K562 (cell line): ENCODE measurements around the gene DIAPH1. TPM values are rescaled to one million over a fixed set of nuclear protein-coding genes. Genes with fewer than 3 reads are reported as not detected.
A peak's percentile ranks its signal among the peaks of the same experiment; 100 is the strongest.

Source experiments
- GABPB1 ChIP-seq: sonication (generic); formaldehyde crosslinking; IDR thresholded peaks from 2 replicates; pipeline ENCODE4 v1.8.0; 2022; ENCODE audit warnings: mild to moderate bottlenecking, missing genetic modification reagents
- HDAC2 ChIP-seq: fragments of 450-650 bp; IDR thresholded peaks from 2 replicates; pipeline ENCODE4 v1.6.1; 2016; ENCODE audit warnings: mild to moderate bottlenecking
- HMG20B ChIP-seq: fragments of 250-450 bp; sonication (Bioruptor Pico); IDR thresholded peaks from 2 replicates; pipeline ENCODE4 v1.5.0; 2021; ENCODE audit warnings: mild to moderate bottlenecking
- NFIC ChIP-seq: fragments of 450-650 bp; IDR thresholded peaks from 2 replicates; pipeline ENCODE4 v1.6.1; 2017; ENCODE audit warnings: mild to moderate bottlenecking, inconsistent platforms
- NR2C1 ChIP-seq, 2 experiments: fragments of 450-650 bp; IDR thresholded peaks; 2 replicates each; pipeline ENCODE4 v1.6.1; 2017; ENCODE audit warnings: mild to moderate bottlenecking in 2 of 2, antibody characterized with exemption in 1 of 2, inconsistent platforms in 1 of 2, missing compliant biosample characterization in 1 of 2, missing genetic modification characterization in 1 of 2
- PRDM10 ChIP-seq: fragments of 450-650 bp; IDR thresholded peaks from 2 replicates; pipeline ENCODE4 v1.6.1; 2018; ENCODE audit not compliant: partially characterized antibody
- SMARCA4 ChIP-seq: fragments of 450-650 bp; IDR thresholded peaks from 2 replicates; pipeline ENCODE4 v1.6.1; 2016
- ZKSCAN1 ChIP-seq: fragments of 150-350 bp; IDR thresholded peaks from 2 replicates; pipeline ENCODE4 v1.6.1; 2016; ENCODE audit warnings: low read depth, low read length
- ZMIZ1 ChIP-seq, 2 experiments: fragments of 150-350 bp in 1 of 2; IDR thresholded peaks; 2 replicates each; pipeline ENCODE4 v1.6.1; 2012 to 2016; ENCODE audit warnings: low read depth in 2 of 2, low read length in 2 of 2, mild to moderate bottlenecking in 1 of 2, moderate library complexity in 1 of 2
- ZNF512 ChIP-seq: IDR thresholded peaks from 2 replicates; pipeline ENCODE4 v1.6.1; 2016; ENCODE audit warnings: missing genetic modification characterization, missing compliant biosample characterization
- polyA plus RNA-seq, 8 experiments: library from polyadenylated mRNA; depleted of rRNA in 4 of 8; stranded (reverse) in 5 of 8; unstranded in 3 of 8; fragments of >200 nt; fragmentation: Nextera tagmentation in 2 of 8; fragmentation: Illumina TruSeq in 1 of 8; extraction: Ambion mirVana in 2 of 8; extraction: Trizol in 1 of 8; gene quantifications; 2 replicates each; pipeline versions ENCODE4 v1.2.1 to v1.2.3, GENCODE V29; 2011 to 2014; ENCODE audit warnings: inconsistent platforms in 1 of 8, missing spikeins in 1 of 8
- total RNA-seq, 7 experiments: library from RNA; depleted of rRNA in 6 of 7; stranded (reverse); fragments of >200 nt in 6 of 7; fragmentation: Illumina TruSeq in 2 of 7; extraction: Trizol in 2 of 7; gene quantifications; 2 replicates each; pipeline versions ENCODE4 v1.2.1 to v1.2.3, GENCODE V29; 2011 to 2021; ENCODE audit warnings: low replicate concordance in 1 of 7
- TF ChIP-seq, protein P1 (sequence below): fragments of 200-800 bp; sonication (Bioruptor generic); IDR thresholded peaks from 2 replicates; pipeline ENCODE4 v1.6.1; 2017; ENCODE audit warnings: missing genetic modification characterization, missing compliant biosample characterization
- TF ChIP-seq, protein P2 (sequence below): fragments of 250-450 bp; sonication (Bioruptor Pico); IDR thresholded peaks from 2 replicates; pipeline ENCODE4 v1.9.0; 2021; ENCODE audit warnings: mild to moderate bottlenecking, inconsistent platforms

The DIAPH1 gene
- total and polyA plus RNA-seq, 9 of the 15 experiments (the other 6 are each of a cell fraction or from before 2014, with no cell fraction given): 60.8 to 328 (median 97.8) TPM

GRCh38 chr5:141605523-141606277, 13.1 kb downstream of the DIAPH1 start (continued):
- TF ChIP-seq ZNF512 (no peak), NR2C1 (IDR thresholded peaks at IDR 0.05) (no peak), NR2C1 (tag; IDR thresholded peaks at IDR 0.05) (no peak), ZKSCAN1 (0 out of 2 replicates have a peak, but pooled peaks have one; percentile 18), ZMIZ1 (IDR thresholded peaks at IDR 0.05; ENCODE audit: low read depth in 2 of 2, low read length in 2 of 2) (peak in 1 of 2 experiments; percentile 96; a peak in 2 of 4 replicates), HMG20B (CRISPR knock-in tag) (no peak), HDAC2 (peak; percentile 94), PRDM10 (peak; percentile 58), NFIC (peak; percentile 83), SMARCA4 (peak; percentile 95), GABPB1 (CRISPR knock-in tag) (no peak)
- TF ChIP-seq, protein P1, sequence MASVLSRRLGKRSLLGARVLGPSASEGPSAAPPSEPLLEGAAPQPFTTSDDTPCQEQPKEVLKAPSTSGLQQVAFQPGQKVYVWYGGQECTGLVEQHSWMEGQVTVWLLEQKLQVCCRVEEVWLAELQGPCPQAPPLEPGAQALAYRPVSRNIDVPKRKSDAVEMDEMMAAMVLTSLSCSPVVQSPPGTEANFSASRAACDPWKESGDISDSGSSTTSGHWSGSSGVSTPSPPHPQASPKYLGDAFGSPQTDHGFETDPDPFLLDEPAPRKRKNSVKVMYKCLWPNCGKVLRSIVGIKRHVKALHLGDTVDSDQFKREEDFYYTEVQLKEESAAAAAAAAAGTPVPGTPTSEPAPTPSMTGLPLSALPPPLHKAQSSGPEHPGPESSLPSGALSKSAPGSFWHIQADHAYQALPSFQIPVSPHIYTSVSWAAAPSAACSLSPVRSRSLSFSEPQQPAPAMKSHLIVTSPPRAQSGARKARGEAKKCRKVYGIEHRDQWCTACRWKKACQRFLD: peak; percentile 90; the same call in 1 of the 2 replicates
- TF ChIP-seq, protein P2, sequence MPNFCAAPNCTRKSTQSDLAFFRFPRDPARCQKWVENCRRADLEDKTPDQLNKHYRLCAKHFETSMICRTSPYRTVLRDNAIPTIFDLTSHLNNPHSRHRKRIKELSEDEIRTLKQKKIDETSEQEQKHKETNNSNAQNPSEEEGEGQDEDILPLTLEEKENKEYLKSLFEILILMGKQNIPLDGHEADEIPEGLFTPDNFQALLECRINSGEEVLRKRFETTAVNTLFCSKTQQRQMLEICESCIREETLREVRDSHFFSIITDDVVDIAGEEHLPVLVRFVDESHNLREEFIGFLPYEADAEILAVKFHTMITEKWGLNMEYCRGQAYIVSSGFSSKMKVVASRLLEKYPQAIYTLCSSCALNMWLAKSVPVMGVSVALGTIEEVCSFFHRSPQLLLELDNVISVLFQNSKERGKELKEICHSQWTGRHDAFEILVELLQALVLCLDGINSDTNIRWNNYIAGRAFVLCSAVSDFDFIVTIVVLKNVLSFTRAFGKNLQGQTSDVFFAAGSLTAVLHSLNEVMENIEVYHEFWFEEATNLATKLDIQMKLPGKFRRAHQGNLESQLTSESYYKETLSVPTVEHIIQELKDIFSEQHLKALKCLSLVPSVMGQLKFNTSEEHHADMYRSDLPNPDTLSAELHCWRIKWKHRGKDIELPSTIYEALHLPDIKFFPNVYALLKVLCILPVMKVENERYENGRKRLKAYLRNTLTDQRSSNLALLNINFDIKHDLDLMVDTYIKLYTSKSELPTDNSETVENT (CRISPR knock-in tag): no peak
